Measurements from ENCODE around the gene MYO3A.
"Not testable (repeated sequence)": the region's sequence is repeated elsewhere in the genome, so short reads cannot be mapped to it uniquely, and the experiment has no call there.

The MYO3A gene

GRCh38 chr10:26085549-26085948 lies 151.5 kb downstream of the MYO3A start:
- DNase-seq (ENCODE audit: low spot score), result no peak

GRCh38 chr10:26087666-26088065 lies 153.6 kb downstream of the MYO3A start:
- DNase-seq (ENCODE audit: low spot score), result no peak

GRCh38 chr10:26090026-26090425 lies 156.0 kb downstream of the MYO3A start:
- no peak for DNase-seq (ENCODE audit: low spot score)

GRCh38 chr10:26090762-26091161 lies 156.7 kb downstream of the MYO3A start:
- no peak for DNase-seq (ENCODE audit: low spot score)

- no peak for DNase-seq (ENCODE audit: low spot score)
These were observed 159.2 kb downstream of the MYO3A start for GRCh38 chr10:26093229-26093628.

- DNase-seq (ENCODE audit: low spot score), result no peak
These were observed 161.8 kb downstream of the MYO3A start for GRCh38 chr10:26095781-26096180.

GRCh38 chr10:26097549-26097948 lies 163.5 kb downstream of the MYO3A start:
- not testable (repeated sequence) for DNase-seq (ENCODE audit: low spot score)

GRCh38 chr10:26112532-26112931 lies 178.5 kb downstream of the MYO3A start:
- DNase-seq (ENCODE audit: low spot score), result no peak

- DNase-seq (ENCODE audit: low spot score), result no peak
These were observed 204.6 kb downstream of the MYO3A start for GRCh38 chr10:26138613-26139012.

- no peak for DNase-seq (ENCODE audit: low spot score)
These were observed 222.0 kb downstream of the MYO3A start for GRCh38 chr10:26156019-26156418.

- no peak for DNase-seq (ENCODE audit: low spot score)
These were observed 223.7 kb downstream of the MYO3A start for GRCh38 chr10:26157734-26158133.

GRCh38 chr10:26169466-26169865 lies 235.4 kb downstream of the MYO3A start:
- no peak for DNase-seq (ENCODE audit: low spot score)

- DNase-seq (ENCODE audit: low spot score), result no peak
These were observed 238.1 kb downstream of the MYO3A start for GRCh38 chr10:26172131-26172530.

GRCh38 chr10:26173837-26174236 lies 239.8 kb downstream of the MYO3A start:
- DNase-seq (ENCODE audit: low spot score), result no peak

- DNase-seq (ENCODE audit: low spot score), result no peak
These were observed 243.3 kb downstream of the MYO3A start for GRCh38 chr10:26177341-26177740.

- no peak for DNase-seq (ENCODE audit: low spot score)
These were observed 260.2 kb downstream of the MYO3A start for GRCh38 chr10:26194275-26194674.

GRCh38 chr10:26197248-26197647 lies 263.2 kb downstream of the MYO3A start:
- no peak for DNase-seq (ENCODE audit: low spot score)

- no peak for DNase-seq (ENCODE audit: low spot score)
These were observed 264.1 kb downstream of the MYO3A start for GRCh38 chr10:26198119-26198518.

GRCh38 chr10:26199841-26200240 lies 265.8 kb downstream of the MYO3A start:
- DNase-seq (ENCODE audit: low spot score), result no peak

GRCh38 chr10:26205223-26205622 lies 271.2 kb downstream of the MYO3A start:
- DNase-seq (ENCODE audit: low spot score), result no peak

GRCh38 chr10:26211781-26212444 lies 277.9 kb downstream of the MYO3A start:
- DNase-seq (ENCODE audit: low spot score), result no peak

GRCh38 chr10:26212511-26212910 lies 278.5 kb downstream of the MYO3A start:
- DNase-seq (ENCODE audit: low spot score), result no peak

- DNase-seq (ENCODE audit: low spot score), result no peak
These were observed 279.2 kb downstream of the MYO3A start for GRCh38 chr10:26213157-26213800.

GRCh38 chr10:26214004-26214403 lies 280.0 kb downstream of the MYO3A start:
- no peak for DNase-seq (ENCODE audit: low spot score)
